ENCODE measurements around the gene PCGF1. TPM values are rescaled to one million over a fixed set of nuclear protein-coding genes. Genes with fewer than 3 reads are reported as not detected.

PCGF1 gene
- total and polyA plus RNA-seq, 2 of the 13 experiments (the other 11 are each of a cell fraction or from before 2014, with no cell fraction given) = 20.4 to 22.6 TPM

GRCh38 chr2:74502720-74503505, 4.6 kb downstream of the PCGF1 start (continued):
- TF ChIP-seq ZNF407 (CRISPR knock-in tag; IDR thresholded peaks at IDR 0.05; ENCODE audit: not compliant biosample characterization) = peak; percentile 87
- no peak for TF ChIP-seq CERS6 (CRISPR knock-in tag; IDR thresholded peaks at IDR 0.05)
- no peak; the same call in 1 of the 2 replicates for TF ChIP-seq NCOR1 (IDR thresholded peaks at IDR 0.05; ENCODE audit: borderline replicate concordance, low read length)
- TF ChIP-seq NFE2 (CRISPR knock-in tag; IDR thresholded peaks at IDR 0.05) = no peak
